Nephron progenitor cell (in vitro differentiated cells): ENCODE measurements around the gene STIM2.

Source experiments
- DNase-seq: peaks from one replicate; pipeline ENCODE4 v3.0.0; 2021
- H3K27ac Mint-ChIP-seq: 2 replicates; pipeline ENCODE4 v1.8.0; 2021; ENCODE audit warnings: mild to moderate bottlenecking, moderate library complexity, mixed read lengths
- H3K27me3 Mint-ChIP-seq: 2 replicates; pipeline ENCODE4 v1.8.0; 2021; ENCODE audit warnings: mild to moderate bottlenecking, low read depth, mixed read lengths; ENCODE audit not compliant: poor library complexity
- H3K36me3 Mint-ChIP-seq: 2 replicates; pipeline ENCODE4 v1.8.0; 2021; ENCODE audit warnings: low read depth, mixed read lengths
- H3K4me1 Mint-ChIP-seq: 2 replicates; pipeline ENCODE4 v1.8.0; 2021; ENCODE audit warnings: mixed read lengths
- H3K4me3 Mint-ChIP-seq: 2 replicates; pipeline ENCODE4 v1.8.0; 2021; ENCODE audit warnings: mild to moderate bottlenecking, moderate library complexity, mixed read lengths
- H3K9me3 Mint-ChIP-seq: 2 replicates; pipeline ENCODE4 v1.8.0; 2021; ENCODE audit warnings: mild to moderate bottlenecking, moderate library complexity, mixed read lengths
- CTCF ChIP-seq: fragments of 200-600 bp; sonication (generic); IDR thresholded peaks from 2 replicates; pipeline ENCODE4 v1.5.0; 2021; ENCODE audit warnings: antibody characterized with exemption

Gene STIM2

DNA sequence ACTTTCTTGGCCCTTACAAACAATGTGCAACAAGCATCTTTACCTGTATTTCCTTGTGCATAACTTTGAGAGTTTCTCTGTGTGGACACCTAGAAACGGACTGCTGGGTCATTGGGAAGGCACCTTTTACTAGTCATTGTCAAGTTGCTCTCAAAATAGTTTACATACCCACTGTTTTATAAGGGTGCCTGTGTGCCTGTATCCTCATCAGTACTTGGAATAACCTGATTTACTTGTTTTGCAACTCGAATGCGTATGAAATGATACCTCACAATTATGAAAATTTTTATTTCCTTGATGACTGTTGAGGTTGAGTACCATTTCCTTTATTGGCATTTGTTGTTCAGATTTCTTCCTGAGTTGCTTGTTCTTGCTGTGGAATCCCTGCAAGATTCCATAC is 150.8 kb downstream of the STIM2 start:
- no peaks in the 10 kb centered on the region for H3K27me3 Mint-ChIP-seq
- no peak for TF ChIP-seq CTCF
- H3K9me3 Mint-ChIP-seq: peaks cover 6% of the 10 kb centered on the region
- no peaks in the 10 kb centered on the region for H3K4me1 Mint-ChIP-seq
- DNase-seq: no peak
- peaks cover 8% of the 10 kb centered on the region for H3K36me3 Mint-ChIP-seq
- H3K4me3 Mint-ChIP-seq: no peak overlapping the region
- H3K27ac Mint-ChIP-seq: no peak overlapping the region

GRCh38 chr4:27013012-27013411 is 152.4 kb downstream of the STIM2 start:
- peaks cover 6% of the 10 kb centered on the region for H3K9me3 Mint-ChIP-seq
- no peak for TF ChIP-seq CTCF
- no peak for DNase-seq
- no peaks in the 10 kb centered on the region for H3K4me1 Mint-ChIP-seq
- no peak overlapping the region for H3K4me3 Mint-ChIP-seq
- peaks cover 20% of the 10 kb centered on the region for H3K36me3 Mint-ChIP-seq
- H3K27me3 Mint-ChIP-seq: no peaks in the 10 kb centered on the region
- H3K27ac Mint-ChIP-seq: no peak overlapping the region

DNA sequence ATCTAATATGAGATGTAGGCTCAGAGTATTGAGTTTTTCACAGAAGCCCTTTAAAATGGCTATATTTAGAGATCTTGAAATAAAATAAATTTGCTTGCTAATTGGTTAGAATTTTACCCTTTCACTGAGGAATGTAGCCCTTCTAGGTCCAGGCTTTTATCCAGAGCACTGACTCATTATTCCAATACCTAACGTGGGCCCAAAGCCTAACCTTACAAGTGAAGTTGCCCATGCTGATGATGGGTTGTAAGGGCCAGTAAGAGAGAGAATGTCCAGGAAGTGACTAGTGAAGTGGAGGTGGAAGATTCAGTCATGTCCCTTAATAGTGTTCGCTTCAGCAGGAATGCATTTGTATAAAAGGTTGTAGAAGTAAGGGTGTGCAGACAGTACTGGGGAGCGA is 155.9 kb downstream of the STIM2 start:
- no peaks in the 10 kb centered on the region for H3K4me1 Mint-ChIP-seq
- H3K9me3 Mint-ChIP-seq: peaks cover 6% of the 10 kb centered on the region
- DNase-seq: no peak
- peaks cover 37% of the 10 kb centered on the region for H3K36me3 Mint-ChIP-seq
- TF ChIP-seq CTCF: no peak
- H3K4me3 Mint-ChIP-seq: no peak overlapping the region
- no peaks in the 10 kb centered on the region for H3K27me3 Mint-ChIP-seq
- H3K27ac Mint-ChIP-seq: no peak overlapping the region

- TF ChIP-seq CTCF: no peak
- Mint-ChIP-seq H3K4me1 (no peaks in the 10 kb centered on the region), H3K27ac (no peak overlapping the region), H3K9me3 (peaks cover 6% of the 10 kb centered on the region), H3K36me3 (peaks cover 43% of the 10 kb centered on the region), H3K4me3 (no peak overlapping the region), H3K27me3 (no peaks in the 10 kb centered on the region)
- DNase-seq: no peak
Measured at GRCh38 chr4:27017623-27018022, 157.0 kb downstream of the STIM2 start.

- Mint-ChIP-seq H3K4me1 (peaks cover under 1% of the 10 kb centered on the region), H3K9me3 (peaks cover 6% of the 10 kb centered on the region), H3K27ac (no peak overlapping the region), H3K36me3 (peaks cover 44% of the 10 kb centered on the region), H3K4me3 (no peak overlapping the region), H3K27me3 (no peaks in the 10 kb centered on the region)
- DNase-seq: no peak
- no peak for TF ChIP-seq CTCF
Measured at GRCh38 chr4:27018076-27018475, 157.4 kb downstream of the STIM2 start.

DNA sequence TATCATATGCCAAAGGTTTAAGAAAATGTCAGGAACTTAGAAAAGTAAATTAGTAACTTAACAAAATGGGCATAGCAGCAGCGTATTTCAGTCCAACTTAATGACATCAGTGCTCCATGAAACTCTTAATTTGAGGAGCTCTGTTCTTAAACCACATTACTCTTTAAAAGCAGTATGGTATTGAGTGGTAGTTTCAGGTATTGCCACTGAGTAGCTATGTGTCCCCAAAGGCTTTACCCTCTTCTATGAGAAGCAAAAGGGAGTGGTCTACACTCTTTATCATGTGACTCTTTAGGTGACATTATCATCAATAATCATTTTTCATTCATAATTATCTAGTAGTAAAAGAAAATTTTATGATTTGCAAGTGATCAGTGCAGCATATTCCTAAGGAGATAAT is 158.3 kb downstream of the STIM2 start:
- TF ChIP-seq CTCF: no peak
- no peaks in the 10 kb centered on the region for H3K27me3 Mint-ChIP-seq
- H3K36me3 Mint-ChIP-seq: peaks cover 44% of the 10 kb centered on the region
- peaks cover 6% of the 10 kb centered on the region for H3K9me3 Mint-ChIP-seq
- H3K4me3 Mint-ChIP-seq: no peak overlapping the region
- DNase-seq: no peak
- H3K27ac Mint-ChIP-seq: no peak overlapping the region
- peaks cover 8% of the 10 kb centered on the region for H3K4me1 Mint-ChIP-seq
